IMR-90 (cell line): ENCODE data around the gene FXYD6. TPM values are rescaled to one million over a fixed set of nuclear protein-coding genes. Genes with fewer than 3 reads are reported as not detected.

ENCODE experiments used
- ATAC-seq: fragments of 200-7000 bp; cut with Tn5 transposase; 2 replicates; pipeline ENCODE4 v1.9.1; 2020; ENCODE audit warnings: low read depth, mild to moderate bottlenecking, moderate library complexity
- BruUV-seq: library from RNA; stranded (reverse); fragments of 400-500 nt; replicated peaks from 2 replicates; lab custom pipeline; 2021; lab: Mats Ljungman, UMichigan
- CTCF ChIA-PET: fragments of 300-600 bp; formaldehyde crosslinking; extraction: SDS; loops from one replicate; lab custom pipeline; 2021; ENCODE audit warnings: antibody characterized with exemption; lab: Yijun Ruan, JAX
- POLR2A ChIA-PET: fragments of 300-600 bp; sonication (Branson Sonifier 250); formaldehyde crosslinking; loops from one replicate; lab custom pipeline; 2022; ENCODE audit warnings: antibody characterized with exemption; ENCODE audit not compliant: unreplicated experiment; lab: Charles Lee
- DNase-seq: peaks from one replicate; pipeline ENCODE4 v3.0.0; 2013
- H2AFZ ChIP-seq: replicated peaks from 2 replicates; pipeline ENCODE3; 2013; ENCODE audit warnings: low read length, mild to moderate bottlenecking; ENCODE audit not compliant: poor library complexity
- H2AK5ac ChIP-seq: 2 replicates; pipeline ENCODE4 v1.6.1; 2013; ENCODE audit warnings: low read depth, low read length, inconsistent platforms
- H2AK9ac ChIP-seq: replicated peaks from 2 replicates; pipeline ENCODE3; 2013; ENCODE audit warnings: mild to moderate bottlenecking, low read depth, low read length, moderate library complexity; ENCODE audit not compliant: poor library complexity
- H2BK120ac ChIP-seq: 2 replicates; pipeline ENCODE4 v1.6.1; 2013; ENCODE audit warnings: low read depth, low read length, inconsistent platforms
- H2BK15ac ChIP-seq: 3 replicates; pipeline ENCODE4 v1.6.1; 2013; ENCODE audit warnings: low read depth, low read length, inconsistent platforms
- H2BK20ac ChIP-seq: 2 replicates; pipeline ENCODE4 v1.6.1; 2013; ENCODE audit warnings: low read depth, mild to moderate bottlenecking, inconsistent platforms, low read length, moderate library complexity
- H2BK5ac ChIP-seq: 2 replicates; pipeline ENCODE4 v1.6.1; 2013; ENCODE audit warnings: mild to moderate bottlenecking, low read depth, low read length, inconsistent platforms; ENCODE audit not compliant: poor library complexity, severe bottlenecking
- H3K14ac ChIP-seq: replicated peaks from 2 replicates; pipeline ENCODE4 v1.6.1; 2013; ENCODE audit warnings: low read depth, low read length, inconsistent platforms
- H3K18ac ChIP-seq: 2 replicates; pipeline ENCODE4 v1.6.1; 2013; ENCODE audit warnings: low read depth, low read length, control low read depth
- H3K23ac ChIP-seq: 2 replicates; pipeline ENCODE4 v1.6.1; 2013; ENCODE audit warnings: low read depth, low read length, inconsistent platforms
- H3K27ac ChIP-seq: 2 replicates; pipeline ENCODE4 v1.5.1; 2013; ENCODE audit warnings: mild to moderate bottlenecking, control low read depth, low read length; ENCODE audit not compliant: insufficient read depth
- H3K27me3 ChIP-seq: 2 replicates; pipeline ENCODE4 v1.6.1; 2013; ENCODE audit warnings: low read length; ENCODE audit not compliant: control insufficient read depth, insufficient read depth
- H3K36me3 ChIP-seq: 2 replicates; pipeline ENCODE4 v1.6.1; 2013; ENCODE audit warnings: low read length, mixed read lengths; ENCODE audit not compliant: control insufficient read depth, insufficient read depth
- H3K4ac ChIP-seq: 2 replicates; pipeline ENCODE4 v1.6.1; 2013; ENCODE audit warnings: low read depth, low read length, inconsistent platforms
- H3K4me1 ChIP-seq: 2 replicates; pipeline ENCODE4 v1.6.1; 2013; ENCODE audit warnings: low read length, mixed read lengths; ENCODE audit not compliant: control insufficient read depth, insufficient read depth
- H3K4me2 ChIP-seq: 2 replicates; pipeline ENCODE4 v1.6.1; 2013; ENCODE audit warnings: low read depth, mild to moderate bottlenecking, control low read depth, low read length, moderate library complexity
- H3K4me3 ChIP-seq: 2 replicates; pipeline ENCODE4 v1.5.1; 2013; ENCODE audit warnings: low read depth, mild to moderate bottlenecking, control low read depth, low read length, moderate library complexity; ENCODE audit not compliant: insufficient read depth
- H3K56ac ChIP-seq: 2 replicates; pipeline ENCODE4 v1.6.1; 2013; ENCODE audit warnings: low read length, inconsistent platforms; ENCODE audit not compliant: insufficient read depth; ENCODE audit errors: extremely low read depth
- H3K79me1 ChIP-seq, 2 experiments: 2 replicates each; pipeline ENCODE4 v1.6.1; 2013; ENCODE audit warnings: low read length in 2 of 2, inconsistent platforms in 1 of 2, low read depth in 1 of 2
- H3K9ac ChIP-seq: 2 replicates; pipeline ENCODE4 v1.6.1; 2013; ENCODE audit warnings: low read depth, low read length, control low read depth
- H3K9me1 ChIP-seq: 2 replicates; pipeline ENCODE4 v1.6.1; 2013; ENCODE audit warnings: low read length, inconsistent platforms; ENCODE audit not compliant: insufficient read depth
- H3K9me3 ChIP-seq: 2 replicates; pipeline ENCODE4 v1.6.1; 2013; ENCODE audit warnings: low read length; ENCODE audit not compliant: control insufficient read depth, insufficient read depth
- H4K20me1 ChIP-seq: 2 replicates; pipeline ENCODE4 v1.6.1; 2013; ENCODE audit warnings: low read length, inconsistent platforms; ENCODE audit not compliant: insufficient read depth
- H4K5ac ChIP-seq: 2 replicates; pipeline ENCODE4 v1.6.1; 2013; ENCODE audit warnings: mild to moderate bottlenecking, low read depth, low read length, control low read depth
- H4K8ac ChIP-seq, 2 experiments: 2 replicates each; pipeline ENCODE4 v1.6.1; 2013; ENCODE audit warnings: low read depth in 2 of 2, low read length in 2 of 2, control low read depth in 1 of 2, inconsistent platforms in 1 of 2
- H4K91ac ChIP-seq: 2 replicates; pipeline ENCODE4 v1.6.1; 2013; ENCODE audit warnings: low read depth, low read length, inconsistent platforms; ENCODE audit not compliant: insufficient read depth
- BHLHE40 ChIP-seq: fragments of 150-350 bp; IDR thresholded peaks from 2 replicates; pipeline ENCODE4 v1.6.1; 2016; ENCODE audit warnings: mild to moderate bottlenecking, low read depth, low read length
- CEBPB ChIP-seq: IDR thresholded peaks from 2 replicates; pipeline ENCODE4 v1.6.1; 2012; ENCODE audit warnings: low read depth, low read length, improper control_type of control experiment
- CHD1 ChIP-seq: IDR thresholded peaks from 2 replicates; pipeline ENCODE4 v1.6.1; 2012; ENCODE audit warnings: low read depth, low read length, improper control_type of control experiment
- ELK1 ChIP-seq: fragments of 150-350 bp; IDR thresholded peaks from 2 replicates; pipeline ENCODE4 v1.6.1; 2016; ENCODE audit warnings: low read depth, mild to moderate bottlenecking, low read length, moderate library complexity, borderline replicate concordance
- FOS ChIP-seq: fragments of 150-350 bp; IDR thresholded peaks from 2 replicates; pipeline ENCODE4 v1.6.1; 2016; ENCODE audit warnings: low read depth, low read length
- MAFK ChIP-seq: IDR thresholded peaks from 2 replicates; pipeline ENCODE4 v1.6.1; 2012; ENCODE audit warnings: low read depth, low read length, improper control_type of control experiment
- MAZ ChIP-seq: IDR thresholded peaks from 2 replicates; pipeline ENCODE4 v1.6.1; 2012; ENCODE audit warnings: low read depth, mild to moderate bottlenecking, low read length, improper control_type of control experiment, moderate library complexity, borderline replicate concordance
- MXI1 ChIP-seq: IDR thresholded peaks from 2 replicates; pipeline ENCODE4 v1.6.1; 2012; ENCODE audit warnings: low read depth, mild to moderate bottlenecking, low read length, moderate library complexity, borderline replicate concordance
- NFE2L2 ChIP-seq: fragments of 150-350 bp; IDR thresholded peaks from 2 replicates; pipeline ENCODE4 v1.6.1; 2016; ENCODE audit warnings: low read depth, mild to moderate bottlenecking, low read length
- POLR2A ChIP-seq: IDR thresholded peaks from 2 replicates; pipeline ENCODE4 v1.6.1; 2012; ENCODE audit warnings: mild to moderate bottlenecking, low read depth, low read length
- RAD21 ChIP-seq: IDR thresholded peaks from 2 replicates; pipeline ENCODE4 v1.6.1; 2012; ENCODE audit warnings: low read length, improper control_type of control experiment
- RCOR1 ChIP-seq: IDR thresholded peaks from 2 replicates; pipeline ENCODE4 v1.6.1; 2012; ENCODE audit warnings: mild to moderate bottlenecking, low read length, improper control_type of control experiment; ENCODE audit not compliant: insufficient replicate concordance
- RFX5 ChIP-seq: IDR thresholded peaks from 2 replicates; pipeline ENCODE4 v1.8.0; 2012; ENCODE audit warnings: low read depth, mild to moderate bottlenecking, low read length, moderate library complexity
- SMC3 ChIP-seq: fragments of 150-350 bp; IDR thresholded peaks from 2 replicates; pipeline ENCODE4 v1.6.1; 2016; ENCODE audit warnings: low read depth, mild to moderate bottlenecking, antibody characterized with exemption, low read length, moderate library complexity
- WGBS, 2 experiments: methylation state at CpG; one replicate each; pipeline versions ENCODE4 v1.1.5 to v1.1.7; 2013; ENCODE audit warnings: missing lambda C conversion rate in 2 of 2; ENCODE audit not compliant: insufficient read length in 1 of 2; ENCODE audit errors: extremely low coverage in 2 of 2; 5-methylcytosine and 5-hydroxymethylcytosine counted together
- dilution Hi-C: fragments of 300-500 bp; cut with HindIII; formaldehyde crosslinking; loops from one replicate; pipeline ENCODE4 v1.14.3; 2018; ENCODE audit warnings: low sequenced_read_pairs; ENCODE audit not compliant: unreplicated experiment
- in situ Hi-C: fragments of 300-500 bp; cut with MboI; formaldehyde crosslinking; loops from 3 replicates; pipeline ENCODE4 v1.14.3; 2019; ENCODE audit warnings: low sequenced_read_pairs, inconsistent platforms, mixed read lengths
- intact Hi-C: fragments of 100-400 bp; cut with micrococcal nuclease; formaldehyde crosslinking; loops from 2 replicates; pipeline ENCODE4 v1.10.0; 2022
- polyA plus RNA-seq, 3 experiments: library from polyadenylated mRNA; depleted of rRNA; stranded (reverse); fragments of >200 nt; gene quantifications; 2 replicates each; pipeline ENCODE4 v1.2.3, GENCODE V29; 2012; ENCODE audit warnings: low replicate concordance in 1 of 3
- total RNA-seq: library from RNA; depleted of rRNA; stranded (reverse); fragments of >200 nt; gene quantifications from 2 replicates; pipeline ENCODE4 v1.2.3, GENCODE V29; 2012
- TF ChIP-seq, protein P1 (sequence below): conservative IDR thresholded peaks from 2 replicates; pipeline ENCODE4 v1.5.1; 2012; ENCODE audit warnings: mild to moderate bottlenecking, low read depth, low read length, improper control_type of control experiment
- TF ChIP-seq, protein P2 (sequence below): fragments of 150-350 bp; IDR thresholded peaks from 2 replicates; pipeline ENCODE4 v1.6.1; 2017; ENCODE audit warnings: mild to moderate bottlenecking, antibody characterized with exemption, low read length, low read depth

FXYD6 gene
- total and polyA plus RNA-seq, 2 of the 4 experiments (the other 2 are of a cell fraction), result 0.32 TPM; not detected in 1

- H2AFZ ChIP-seq, result no peak overlapping the region
- no peak overlapping the region for H3K27ac ChIP-seq
- no peak overlapping the region for H4K8ac ChIP-seq
- DNase-seq, result no peak
- 91% methylated on average over 9 of the region's 14 CpGs; no CpG with 5 or more reads in 1 of the 2 experiments for WGBS, 2 experiments
- no peaks in the 10 kb centered on the region for H3K36me3 ChIP-seq
- H3K23ac ChIP-seq, result no peak overlapping the region
- H3K14ac ChIP-seq, result no peak overlapping the region
- H2BK5ac ChIP-seq, result no peak overlapping the region
- H3K56ac ChIP-seq, result no peak overlapping the region
- no peak overlapping the region for H2AK9ac ChIP-seq
- H2BK20ac ChIP-seq, result no peak overlapping the region
- H3K4me2 ChIP-seq, result no peak overlapping the region
- H3K27me3 ChIP-seq, result peaks cover 11% of the 10 kb centered on the region; the same call in 1 of the 2 replicates
- in situ Hi-C loops, result no loop called here
- no peak overlapping the region for H2BK15ac ChIP-seq
- H3K9me1 ChIP-seq, result no peaks in the 10 kb centered on the region
- H3K4ac ChIP-seq, result no peak overlapping the region
- intact Hi-C loops, result no loop called here
- peaks cover 7% of the 10 kb centered on the region; the same call in 1 of the 2 replicates for H3K4me1 ChIP-seq
- H3K9ac ChIP-seq, result no peak overlapping the region
- no peak overlapping the region for H2BK120ac ChIP-seq
- TF ChIP-seq RAD21 (no peak), MAZ (no peak), ELK1 (no peak), MXI1 (no peak), MAFK (no peak), NFE2L2 (no peak), CEBPB (no peak), CHD1 (no peak), SMC3 (no peak), RCOR1 (no peak), RFX5 (no peak), FOS (no peak), POLR2A (no peak), BHLHE40 (no peak)
- TF ChIP-seq, protein P1, sequence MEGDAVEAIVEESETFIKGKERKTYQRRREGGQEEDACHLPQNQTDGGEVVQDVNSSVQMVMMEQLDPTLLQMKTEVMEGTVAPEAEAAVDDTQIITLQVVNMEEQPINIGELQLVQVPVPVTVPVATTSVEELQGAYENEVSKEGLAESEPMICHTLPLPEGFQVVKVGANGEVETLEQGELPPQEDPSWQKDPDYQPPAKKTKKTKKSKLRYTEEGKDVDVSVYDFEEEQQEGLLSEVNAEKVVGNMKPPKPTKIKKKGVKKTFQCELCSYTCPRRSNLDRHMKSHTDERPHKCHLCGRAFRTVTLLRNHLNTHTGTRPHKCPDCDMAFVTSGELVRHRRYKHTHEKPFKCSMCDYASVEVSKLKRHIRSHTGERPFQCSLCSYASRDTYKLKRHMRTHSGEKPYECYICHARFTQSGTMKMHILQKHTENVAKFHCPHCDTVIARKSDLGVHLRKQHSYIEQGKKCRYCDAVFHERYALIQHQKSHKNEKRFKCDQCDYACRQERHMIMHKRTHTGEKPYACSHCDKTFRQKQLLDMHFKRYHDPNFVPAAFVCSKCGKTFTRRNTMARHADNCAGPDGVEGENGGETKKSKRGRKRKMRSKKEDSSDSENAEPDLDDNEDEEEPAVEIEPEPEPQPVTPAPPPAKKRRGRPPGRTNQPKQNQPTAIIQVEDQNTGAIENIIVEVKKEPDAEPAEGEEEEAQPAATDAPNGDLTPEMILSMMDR, result no peak
- TF ChIP-seq, protein P2, sequence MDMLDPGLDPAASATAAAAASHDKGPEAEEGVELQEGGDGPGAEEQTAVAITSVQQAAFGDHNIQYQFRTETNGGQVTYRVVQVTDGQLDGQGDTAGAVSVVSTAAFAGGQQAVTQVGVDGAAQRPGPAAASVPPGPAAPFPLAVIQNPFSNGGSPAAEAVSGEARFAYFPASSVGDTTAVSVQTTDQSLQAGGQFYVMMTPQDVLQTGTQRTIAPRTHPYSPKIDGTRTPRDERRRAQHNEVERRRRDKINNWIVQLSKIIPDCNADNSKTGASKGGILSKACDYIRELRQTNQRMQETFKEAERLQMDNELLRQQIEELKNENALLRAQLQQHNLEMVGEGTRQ, result no peak
- no peaks in the 10 kb centered on the region for H3K79me1 ChIP-seq
- no TSS peak for BruUV-seq
- dilution Hi-C loops, result no loop called here
- ATAC-seq, result no peak
- H4K91ac ChIP-seq, result no peak overlapping the region
- H2AK5ac ChIP-seq, result no peak overlapping the region
- no peak overlapping the region for H3K18ac ChIP-seq
- H4K20me1 ChIP-seq, result no peaks in the 10 kb centered on the region
- POLR2A ChIA-PET, result no interaction called here
- H3K9me3 ChIP-seq, result no peaks in the 10 kb centered on the region
- no peak overlapping the region for H4K5ac ChIP-seq
- H3K4me3 ChIP-seq, result no peak overlapping the region
- CTCF ChIA-PET, result no interaction called here
Observed at GRCh38 chr11:117830072-117830471, 46.4 kb downstream of the FXYD6 start.
